Activated CD4-positive, alpha-beta T cell treated with anti-CD3 and anti-CD28 coated beads, Interleukin-2, amount 10 ng/mL, durations not matched to agents 7 days and 5 days (primary cell): ENCODE data around the gene FBXO10. TPM values are rescaled to one million over a fixed set of nuclear protein-coding genes. Genes with fewer than 3 reads are reported as not detected.
"Not testable (repeated sequence)": the region's sequence is repeated elsewhere in the genome, so short reads cannot be mapped to it uniquely, and the experiment has no call there.

ENCODE experiments used
- CTCF ChIA-PET: fragments of 350-600 bp; sonication (Branson Sonifier 250); formaldehyde crosslinking; loops from one replicate; lab custom pipeline; 2021; ENCODE audit warnings: antibody characterized with exemption; lab: Charles Lee
- POLR2A ChIA-PET: fragments of 350-600 bp; sonication (Branson Sonifier 250); formaldehyde crosslinking; loops from one replicate; lab custom pipeline; 2021; ENCODE audit warnings: antibody characterized with exemption; lab: Charles Lee
- DNase-seq: peaks from one replicate; pipeline ENCODE4 v3.0.0-alpha.2; 2020
- H3K27ac Mint-ChIP-seq: one replicate; pipeline ENCODE4 v1.8.0; 2021; ENCODE audit warnings: mild to moderate bottlenecking, moderate library complexity, mixed read lengths
- H3K27me3 Mint-ChIP-seq: one replicate; pipeline ENCODE4 v1.8.0; 2021; ENCODE audit warnings: mixed read lengths
- H3K36me3 Mint-ChIP-seq: one replicate; pipeline ENCODE4 v1.8.0; 2021; ENCODE audit warnings: low read depth, mixed read lengths
- H3K4me1 Mint-ChIP-seq: one replicate; pipeline ENCODE4 v1.8.0; 2021; ENCODE audit warnings: mixed read lengths
- H3K4me3 Mint-ChIP-seq: one replicate; pipeline ENCODE4 v1.8.0; 2021; ENCODE audit warnings: mild to moderate bottlenecking, moderate library complexity, mixed read lengths
- H3K9me3 Mint-ChIP-seq: one replicate; pipeline ENCODE4 v1.8.0; 2021; ENCODE audit warnings: mixed read lengths
- total RNA-seq, 2 experiments: library from RNA; stranded (reverse); gene quantifications; one replicate each; pipeline ENCODE4 v1.2.3, GENCODE V29; 2021

FBXO10 gene
- total RNA-seq, 2 experiments from 2014 or later: 2.6 TPM

DNA sequence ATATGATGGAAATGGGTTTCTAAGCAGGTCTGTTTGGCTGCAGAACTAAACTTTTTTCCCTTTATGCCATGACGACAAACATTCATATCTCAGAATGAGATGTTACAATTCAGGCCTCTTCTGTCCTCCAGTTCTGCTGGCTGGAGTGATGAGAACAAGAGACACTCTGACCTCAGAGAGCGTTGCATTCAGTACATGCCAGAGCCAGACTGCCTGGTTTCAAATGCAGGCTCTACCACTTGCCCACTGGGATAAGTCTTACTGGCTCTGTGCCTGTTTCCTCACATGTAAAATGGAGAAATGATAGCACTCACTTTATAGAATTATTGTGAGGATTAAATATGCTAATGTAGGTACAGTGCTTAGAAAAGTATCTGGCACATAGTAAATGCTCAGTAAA, 41.0 kb upstream of the FBXO10 start:
- no peak for DNase-seq
- H3K27me3 Mint-ChIP-seq: peaks cover 3% of the 10 kb centered on the region
- H3K4me1 Mint-ChIP-seq: no peaks in the 10 kb centered on the region
- no peak overlapping the region for H3K27ac Mint-ChIP-seq
- H3K9me3 Mint-ChIP-seq: no peaks in the 10 kb centered on the region
- ChIA-PET CTCF (no interaction called here), POLR2A (no interaction called here)
- H3K4me3 Mint-ChIP-seq: no peak overlapping the region
- no peaks in the 10 kb centered on the region for H3K36me3 Mint-ChIP-seq

GRCh38 chr9:37611961-37612360, 35.8 kb upstream of the FBXO10 start:
- H3K4me3 Mint-ChIP-seq: no peak overlapping the region
- ChIA-PET POLR2A (no interaction called here), CTCF (no interaction called here)
- no peaks in the 10 kb centered on the region for H3K4me1 Mint-ChIP-seq
- H3K27ac Mint-ChIP-seq: no peak overlapping the region
- H3K27me3 Mint-ChIP-seq: peaks cover 19% of the 10 kb centered on the region
- H3K36me3 Mint-ChIP-seq: no peaks in the 10 kb centered on the region
- no peaks in the 10 kb centered on the region for H3K9me3 Mint-ChIP-seq
- no peak for DNase-seq

DNA sequence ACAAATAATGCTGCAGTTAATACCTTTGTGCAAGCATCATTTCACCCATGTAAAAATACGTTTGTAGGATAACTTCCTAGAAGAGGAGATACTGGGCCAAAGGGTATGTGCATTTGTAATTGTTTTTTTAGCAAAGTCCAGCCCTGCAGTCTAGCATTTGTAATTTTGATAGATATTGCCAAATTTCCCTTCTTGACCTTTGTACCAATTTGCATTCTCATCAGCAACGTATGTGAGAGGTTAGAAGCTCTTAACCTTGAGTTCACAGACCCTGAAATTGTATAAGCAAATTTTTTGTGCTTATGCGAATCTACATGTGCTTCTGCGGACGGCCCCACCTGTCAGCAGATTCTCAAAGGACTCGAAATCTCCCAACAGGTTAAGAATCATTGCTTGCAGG, 34.8 kb upstream of the FBXO10 start:
- POLR2A ChIA-PET: no interaction called here
- Mint-ChIP-seq H3K27ac (no peak overlapping the region), H3K27me3 (peaks cover 25% of the 10 kb centered on the region), H3K9me3 (no peaks in the 10 kb centered on the region), H3K4me1 (no peaks in the 10 kb centered on the region), H3K36me3 (no peaks in the 10 kb centered on the region), H3K4me3 (no peak overlapping the region)
- CTCF ChIA-PET: no interaction called here
- no peak for DNase-seq

DNA sequence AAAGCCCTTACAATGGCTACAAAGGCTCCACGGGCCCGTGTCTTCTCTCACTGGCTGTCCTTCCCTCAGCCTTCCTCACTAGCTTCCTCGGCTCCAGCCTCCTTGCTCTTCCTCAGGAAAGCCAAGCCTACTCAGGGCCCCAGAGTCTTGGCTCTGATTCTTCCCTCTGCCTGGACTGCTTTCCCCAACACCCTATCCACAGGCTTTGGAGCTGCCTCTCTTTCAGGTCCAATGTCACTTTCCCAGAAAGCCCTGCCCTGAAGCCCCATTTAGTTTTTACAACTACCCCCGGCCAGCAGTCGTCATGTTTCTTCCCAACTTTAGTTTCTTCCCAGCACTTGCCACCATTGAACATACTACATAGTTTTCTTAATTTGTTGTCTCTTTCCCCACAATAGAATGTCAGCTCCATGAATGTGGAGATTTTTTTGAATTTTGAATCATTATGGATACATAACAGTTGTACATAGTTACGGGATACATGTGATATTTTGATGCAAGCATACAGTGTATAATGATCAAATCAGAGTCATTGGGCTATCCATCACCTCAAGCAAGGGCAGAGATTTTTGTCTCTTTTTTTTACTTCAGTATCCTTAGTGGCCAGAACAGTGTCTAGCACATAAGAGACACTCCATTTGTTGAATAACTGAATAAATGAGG, 33.7 kb upstream of the FBXO10 start:
- Mint-ChIP-seq H3K27ac (no peak overlapping the region), H3K27me3 (peaks cover 27% of the 10 kb centered on the region), H3K9me3 (no peaks in the 10 kb centered on the region), H3K4me1 (no peaks in the 10 kb centered on the region), H3K4me3 (no peak overlapping the region), H3K36me3 (no peaks in the 10 kb centered on the region)
- POLR2A ChIA-PET: no interaction called here
- no peak for DNase-seq
- CTCF ChIA-PET: interaction anchor here (0.6 kb wide), 1 partner anchor 40 kb away, joined by 4 read pairs; no protein-coding TSS in a partner anchor

DNA sequence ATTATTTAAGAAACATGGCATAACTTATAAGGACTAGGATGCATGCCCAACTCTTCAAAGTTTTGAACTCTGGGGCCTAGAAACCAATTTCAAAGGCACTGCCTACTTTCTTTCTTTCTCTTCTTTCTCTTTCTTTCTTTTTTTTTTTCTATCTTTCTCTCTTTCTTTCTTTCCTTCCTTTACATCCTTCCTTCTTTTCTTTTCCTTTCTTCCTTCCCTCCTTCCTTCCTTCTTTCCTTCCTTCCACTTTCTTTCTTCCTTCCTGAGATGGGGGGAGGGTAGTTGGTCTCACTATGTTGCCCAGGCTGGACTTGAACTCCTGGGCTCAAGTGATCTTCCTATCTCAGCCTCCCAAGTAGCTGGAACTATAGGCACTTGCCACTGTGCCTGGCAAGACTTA, 32.1 kb upstream of the FBXO10 start:
- no peak for DNase-seq
- H3K9me3 Mint-ChIP-seq: no peaks in the 10 kb centered on the region
- ChIA-PET CTCF (no interaction called here), POLR2A (no interaction called here)
- H3K4me1 Mint-ChIP-seq: no peaks in the 10 kb centered on the region
- H3K27me3 Mint-ChIP-seq: peaks cover 30% of the 10 kb centered on the region
- H3K27ac Mint-ChIP-seq: no peak overlapping the region
- H3K36me3 Mint-ChIP-seq: no peaks in the 10 kb centered on the region
- no peak overlapping the region for H3K4me3 Mint-ChIP-seq

DNA sequence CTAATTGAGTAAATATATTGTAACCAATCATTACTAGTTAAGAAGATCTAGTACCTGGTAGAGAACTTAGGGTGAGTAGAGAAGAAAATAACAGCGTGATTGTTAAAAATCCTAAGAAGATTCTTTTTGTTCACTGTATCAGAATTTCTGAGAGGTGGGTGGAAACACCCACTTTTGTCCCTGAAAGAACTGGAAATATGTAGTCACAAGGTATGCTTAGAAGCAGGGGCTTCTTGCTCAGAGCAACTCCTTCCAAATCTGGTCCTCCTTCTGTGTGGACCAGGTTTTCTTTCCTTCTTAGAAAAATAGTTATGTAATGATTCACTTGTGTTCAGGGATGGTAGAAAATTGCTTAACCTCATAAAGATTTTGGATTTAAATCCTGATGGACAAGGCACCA, 28.1 kb upstream of the FBXO10 start:
- Mint-ChIP-seq H3K9me3 (no peaks in the 10 kb centered on the region), H3K27me3 (peaks cover 43% of the 10 kb centered on the region), H3K27ac (no peak overlapping the region), H3K36me3 (no peaks in the 10 kb centered on the region), H3K4me1 (no peaks in the 10 kb centered on the region), H3K4me3 (no peak overlapping the region)
- ChIA-PET CTCF (no interaction called here), POLR2A (no interaction called here)
- DNase-seq: no peak

DNA sequence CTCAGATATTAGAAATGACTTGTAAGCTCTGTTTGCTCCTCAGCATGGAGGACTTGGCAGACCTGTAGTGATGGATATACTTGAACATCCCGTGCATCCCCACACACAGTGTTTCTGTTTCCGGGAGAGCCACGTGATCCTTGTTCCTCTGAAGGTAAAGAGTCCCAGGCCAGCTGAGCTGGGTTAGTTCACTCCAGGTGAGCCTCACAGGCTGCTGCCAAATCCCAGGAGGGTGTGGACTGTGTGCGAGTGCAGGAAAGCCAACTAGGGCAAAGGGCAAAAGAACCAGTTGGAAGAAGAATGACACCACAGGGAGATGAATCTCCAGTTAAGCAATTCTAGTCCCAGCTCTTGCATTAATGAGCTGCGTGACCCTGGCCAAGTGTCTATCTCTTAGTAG, 26.6 kb upstream of the FBXO10 start:
- DNase-seq: no peak
- Mint-ChIP-seq H3K27me3 (peaks cover 41% of the 10 kb centered on the region), H3K4me3 (no peak overlapping the region), H3K4me1 (no peaks in the 10 kb centered on the region), H3K36me3 (no peaks in the 10 kb centered on the region), H3K9me3 (no peaks in the 10 kb centered on the region), H3K27ac (no peak overlapping the region)
- CTCF ChIA-PET: interaction anchor here (0.9 to 1.2 kb wide), 2 partner anchors 11 to 45 kb away, joined by 3 read pairs; partner anchors contain the start of gene TOMM5
- POLR2A ChIA-PET: no interaction called here

DNA sequence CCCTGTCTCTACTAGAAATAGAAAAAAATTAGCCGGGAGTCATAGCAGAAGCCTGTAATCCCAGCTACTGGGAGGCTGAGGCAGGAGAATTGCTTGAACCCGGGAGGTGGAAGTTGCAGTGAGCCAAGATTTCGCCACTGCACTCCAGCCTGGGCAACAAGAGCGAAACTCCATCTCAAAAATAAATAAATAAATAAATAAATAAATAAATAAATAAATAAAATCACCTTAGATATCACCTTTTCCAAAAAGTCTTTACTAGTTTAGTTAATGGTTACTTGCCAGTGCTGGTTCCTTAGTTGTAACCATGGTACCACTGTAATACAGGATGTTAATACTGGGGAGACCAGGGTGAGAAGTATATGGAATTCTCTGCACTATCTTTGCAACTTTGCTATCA, 25.9 kb upstream of the FBXO10 start:
- CTCF ChIA-PET: interaction anchor here (0.9 to 1.2 kb wide), 2 partner anchors 10 to 45 kb away, joined by 3 read pairs; partner anchors contain the start of gene TOMM5
- H3K9me3 Mint-ChIP-seq: not testable (repeated sequence)

GRCh38 chr9:37596504-37596903, 20.3 kb upstream of the FBXO10 start:
- H3K27me3 Mint-ChIP-seq: peaks cover 28% of the 10 kb centered on the region
- ChIA-PET POLR2A (no interaction called here), CTCF (interaction anchor here (0.5 kb wide), 1 partner anchor 71 kb away, joined by 3 read pairs; no protein-coding TSS in a partner anchor)
- H3K36me3 Mint-ChIP-seq: peaks cover 5% of the 10 kb centered on the region
- no peak overlapping the region for H3K27ac Mint-ChIP-seq
- peaks cover 23% of the 10 kb centered on the region for H3K4me1 Mint-ChIP-seq
- no peaks in the 10 kb centered on the region for H3K9me3 Mint-ChIP-seq
- H3K4me3 Mint-ChIP-seq: no peak overlapping the region
- DNase-seq: no peak

More for the DNA sequence above, 25.9 kb upstream of the FBXO10 start:
- H3K36me3 Mint-ChIP-seq, H3K27ac Mint-ChIP-seq, H3K4me1 Mint-ChIP-seq, POLR2A ChIA-PET, H3K4me3 Mint-ChIP-seq, DNase-seq: not testable (repeated sequence)
- peaks cover 36% of the 10 kb centered on the region for H3K27me3 Mint-ChIP-seq

DNA sequence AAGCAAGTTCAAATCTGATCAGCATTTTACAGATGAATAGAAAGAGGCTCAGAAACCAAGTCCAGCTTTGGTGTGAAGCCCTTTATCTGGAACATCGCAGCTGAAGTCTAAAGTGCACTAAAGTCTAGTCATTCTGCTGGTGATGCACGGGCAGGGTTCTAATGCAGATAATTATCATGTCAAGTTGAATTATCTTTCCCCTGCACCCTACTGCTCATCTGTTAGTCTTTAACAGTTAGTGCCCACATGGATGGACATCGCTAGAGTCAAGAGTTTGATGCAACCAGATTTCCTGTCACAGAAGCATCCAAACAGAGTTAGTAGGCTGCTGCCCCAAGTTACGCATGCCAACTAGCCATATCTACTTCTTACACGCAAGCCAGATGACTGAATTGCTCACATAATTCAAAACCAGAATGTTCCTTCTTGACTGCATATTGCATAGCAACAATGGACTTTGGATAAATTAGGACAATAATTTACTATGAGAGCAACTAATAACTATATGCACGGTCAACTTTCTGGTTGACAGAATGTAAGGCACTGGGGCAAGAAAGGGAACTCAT, 17.8 kb upstream of the FBXO10 start:
- Mint-ChIP-seq H3K27ac (no peak overlapping the region), H3K27me3 (peaks cover 17% of the 10 kb centered on the region), H3K4me3 (peak overlapping the region; percentile 44), H3K36me3 (peaks cover 5% of the 10 kb centered on the region), H3K9me3 (no peaks in the 10 kb centered on the region), H3K4me1 (peaks cover 42% of the 10 kb centered on the region)
- POLR2A ChIA-PET: no interaction called here
- CTCF ChIA-PET: interaction anchor here (1.5 to 1.8 kb wide), 2 partner anchors 163 to 237 kb away, joined by 3 read pairs; no protein-coding TSS in a partner anchor
- no peak for DNase-seq

DNA sequence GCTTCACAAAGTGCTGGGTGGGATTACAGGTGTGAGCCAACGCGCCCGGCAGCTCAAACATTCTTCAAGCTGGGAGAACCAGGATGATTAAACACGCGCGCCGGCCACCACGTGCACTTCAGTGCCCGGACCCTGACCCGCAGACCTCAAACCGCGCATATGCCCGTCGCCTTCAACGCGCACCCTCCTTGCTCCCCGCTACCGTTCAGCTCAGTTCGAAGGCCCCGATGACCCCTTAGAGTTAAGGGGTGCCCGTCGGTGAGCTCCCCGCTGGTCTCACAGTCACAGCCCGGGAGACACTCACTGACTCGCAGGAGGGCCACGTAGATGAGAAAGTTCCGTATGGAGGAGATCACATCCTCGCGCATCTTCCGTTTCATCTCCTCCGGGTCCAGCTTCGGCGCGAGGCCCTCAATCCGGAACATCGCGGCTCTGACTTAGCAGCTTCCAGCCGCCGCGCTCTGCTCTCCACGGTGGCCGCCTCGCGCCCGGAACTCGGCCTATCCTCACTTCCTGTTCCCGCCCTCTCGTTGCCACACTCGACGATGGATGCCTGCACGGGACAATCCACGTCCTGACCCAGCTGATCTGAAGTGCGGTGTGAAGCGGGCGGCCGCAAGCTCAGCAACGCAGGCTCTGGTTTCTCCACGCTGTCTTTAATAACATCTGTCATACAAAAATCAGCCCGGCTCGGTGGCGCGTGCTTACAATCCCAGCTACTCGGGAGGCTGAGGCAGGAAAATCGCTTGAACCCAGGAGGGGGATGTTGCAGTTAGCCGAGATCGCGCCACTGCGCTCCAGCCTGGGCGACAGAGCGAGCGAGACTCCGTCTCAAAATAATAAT, 16.1 kb upstream of the FBXO10 start, which contains the start of gene TOMM5:
Gene TOMM5, minus strand, starts transcription at position 490 of the 844 bp plus-strand sequence. Its CDS starts 65 bp downstream, at position 425.
- H3K4me1 Mint-ChIP-seq: peaks cover 44% of the 10 kb centered on the region
- peak within 1 kb of the TSS; percentile 99 for H3K27ac Mint-ChIP-seq
- peak; percentile 94 for DNase-seq
- CTCF ChIA-PET: interaction anchor here (1.0 to 1.7 kb wide), 4 partner anchors 9 to 19 kb away, joined by 3 to 8 read pairs (median 6); partner anchors contain the start of gene FBXO10
- H3K36me3 Mint-ChIP-seq: peaks cover 19% of the 10 kb centered on the region
- peak within 1 kb of the TSS; percentile 95 for H3K4me3 Mint-ChIP-seq
- H3K27me3 Mint-ChIP-seq: peaks cover 17% of the 10 kb centered on the region
- POLR2A ChIA-PET: interaction anchor here (0.6 to 1.2 kb wide), 3 partner anchors 20 to 217 kb away, joined by 3 to 4 read pairs (median 3); no protein-coding TSS in a partner anchor
- no peaks in the 10 kb centered on the region for H3K9me3 Mint-ChIP-seq

DNA sequence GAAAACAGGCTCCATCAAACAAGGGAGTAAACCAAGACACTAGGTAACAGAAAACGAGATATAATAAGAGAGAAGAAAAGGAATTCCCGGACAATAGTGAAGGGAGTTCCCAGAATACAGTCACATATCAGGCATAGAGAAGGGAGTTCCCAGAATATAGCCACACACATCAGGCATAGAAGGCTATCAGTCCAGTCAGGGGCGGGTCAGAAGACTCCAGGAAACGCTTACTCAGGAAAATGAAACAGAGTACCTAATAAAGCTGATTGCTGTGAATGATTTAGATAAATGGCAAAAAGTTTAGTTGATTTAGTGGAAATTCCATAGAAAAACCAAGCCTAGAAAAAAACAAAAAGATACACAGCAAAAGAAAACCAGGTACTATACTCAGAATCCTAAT, 11.3 kb upstream of the FBXO10 start:
- no peak overlapping the region for H3K27ac Mint-ChIP-seq
- peaks cover 28% of the 10 kb centered on the region for H3K4me1 Mint-ChIP-seq
- CTCF ChIA-PET: no interaction called here
- H3K27me3 Mint-ChIP-seq: no peaks in the 10 kb centered on the region
- H3K36me3 Mint-ChIP-seq: peaks cover 46% of the 10 kb centered on the region
- no peaks in the 10 kb centered on the region for H3K9me3 Mint-ChIP-seq
- POLR2A ChIA-PET: no interaction called here
- no peak for DNase-seq
- H3K4me3 Mint-ChIP-seq: no peak overlapping the region
